Measurements from ENCODE around the gene LRRC27.

GRCh38 chr10:132407243-132407746 is 75.3 kb downstream of the LRRC27 start:
- TF ChIP-seq POLR2AphosphoS5 (IDR thresholded peaks at IDR 0.05), result no peak
- no peak for TF ChIP-seq CTCF (IDR thresholded peaks at IDR 0.05)
- no peak for TF ChIP-seq EP300 (IDR thresholded peaks at IDR 0.05)
